Measurements from ENCODE around the gene AKAP13.

The AKAP13 gene

DNA sequence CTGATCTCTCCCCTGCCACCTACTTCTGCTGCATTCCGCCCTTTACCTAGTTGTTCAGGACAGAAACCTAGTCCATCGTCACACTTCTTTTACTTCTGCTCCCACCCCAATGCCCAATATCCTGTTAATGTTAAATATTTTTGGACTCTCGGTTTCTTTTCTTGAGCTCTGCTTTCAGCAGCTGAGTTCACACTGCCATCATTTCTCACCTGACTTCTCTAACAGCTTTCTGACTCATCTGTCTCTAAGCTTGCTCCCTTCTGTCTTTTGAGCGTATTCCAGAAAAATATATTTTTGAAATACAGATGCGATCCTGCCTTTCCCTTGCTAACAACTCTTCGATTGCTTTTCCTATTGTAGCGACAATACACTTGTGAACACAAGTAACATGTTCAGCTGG is 231.0 kb downstream of the AKAP13 start:
- TF ChIP-seq GATA2 (IDR thresholded peaks at IDR 0.05; ENCODE audit: low read depth, low read length) (no peak), GATA3 (IDR thresholded peaks at IDR 0.05; ENCODE audit: low read depth, low read length) (no peak)

DNA sequence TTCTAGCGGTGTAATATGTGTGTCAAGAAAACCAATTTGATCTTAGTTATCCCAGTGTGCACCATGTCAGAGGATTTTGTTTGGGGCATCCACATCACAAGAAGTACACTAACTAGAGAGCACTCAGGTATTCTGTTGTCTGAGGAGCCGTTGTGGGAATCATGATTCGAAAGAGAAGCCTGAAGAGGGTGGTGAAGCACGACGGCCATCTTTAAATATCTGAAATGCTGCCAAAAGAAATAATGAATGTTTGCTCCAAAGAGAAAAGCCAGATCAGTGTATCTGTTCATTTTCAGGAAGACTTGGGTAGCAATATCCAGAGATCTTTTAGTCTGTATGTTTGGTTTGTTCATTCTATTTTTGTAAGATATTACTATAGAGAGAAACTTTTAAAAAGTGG is 233.7 kb downstream of the AKAP13 start:
- TF ChIP-seq GATA3 (IDR thresholded peaks at IDR 0.05; ENCODE audit: low read depth, low read length) (no peak), GATA2 (IDR thresholded peaks at IDR 0.05; ENCODE audit: low read depth, low read length) (no peak)

DNA sequence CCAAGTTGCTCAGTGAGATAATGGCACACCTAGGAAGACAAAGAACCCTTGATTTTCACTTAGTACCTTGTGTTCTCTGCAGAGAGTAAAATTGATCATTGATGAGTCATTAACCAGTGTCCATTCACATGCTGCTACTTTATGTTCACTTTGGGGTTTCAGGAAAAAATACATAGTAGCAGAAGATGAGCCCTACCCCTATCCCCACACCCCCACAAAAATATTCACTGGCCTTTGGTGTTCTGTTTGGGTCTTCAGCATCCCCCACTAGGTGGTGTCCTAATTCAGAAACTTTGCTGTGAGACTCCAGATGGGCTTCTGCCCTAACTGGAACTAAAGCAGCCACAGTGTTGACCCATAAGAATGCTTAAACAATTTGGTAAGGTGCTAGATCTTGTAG is 235.5 kb downstream of the AKAP13 start:
- TF ChIP-seq GATA2 (IDR thresholded peaks at IDR 0.05; ENCODE audit: low read depth, low read length) (no peak), GATA3 (IDR thresholded peaks at IDR 0.05; ENCODE audit: low read depth, low read length) (no peak)

DNA sequence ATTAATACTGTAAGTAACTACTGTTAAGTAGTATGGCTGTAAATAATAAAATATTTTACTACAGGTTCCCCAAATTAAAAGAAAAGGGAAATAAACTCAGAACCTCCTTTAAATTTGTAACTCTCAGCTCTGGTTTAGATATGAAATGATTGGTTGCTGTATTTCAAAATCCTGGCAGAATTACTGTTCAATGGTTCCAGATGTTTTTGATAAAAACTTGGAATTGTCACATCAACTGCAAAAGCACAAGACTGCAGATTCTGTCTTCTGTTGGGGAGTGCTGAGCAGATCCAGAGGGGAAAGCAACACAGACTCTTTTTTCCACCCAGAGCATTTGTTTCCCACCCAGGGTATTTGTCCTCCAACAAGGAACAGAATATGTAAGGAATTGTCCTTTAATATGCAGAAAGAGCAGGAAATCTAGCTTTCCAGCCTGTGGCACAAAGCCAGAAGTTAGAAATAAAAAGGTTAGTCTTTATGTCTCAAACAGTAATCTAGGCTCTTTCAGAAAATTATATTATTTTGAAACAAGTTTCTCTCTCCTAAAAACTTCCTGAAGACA is 236.2 kb downstream of the AKAP13 start:
- TF ChIP-seq GATA3 (IDR thresholded peaks at IDR 0.05; ENCODE audit: low read depth, low read length) = no peak
- no peak for TF ChIP-seq GATA2 (IDR thresholded peaks at IDR 0.05; ENCODE audit: low read depth, low read length)

DNA sequence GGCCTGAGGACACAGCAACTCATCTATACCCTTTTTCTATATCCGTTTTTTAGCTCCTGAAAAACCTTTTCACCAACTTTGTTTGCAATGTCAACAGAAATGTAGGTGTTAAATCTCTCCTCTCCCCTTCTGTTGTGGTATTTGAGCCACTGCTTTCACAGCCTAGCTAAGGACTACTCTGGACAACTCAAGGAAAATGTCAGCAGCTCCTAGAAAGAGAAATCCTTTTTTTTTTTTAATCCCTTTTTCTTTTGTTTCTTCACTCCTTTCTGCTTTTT is 237.8 kb downstream of the AKAP13 start:
- TF ChIP-seq GATA2 (IDR thresholded peaks at IDR 0.05; ENCODE audit: low read depth, low read length) (no peak), GATA3 (IDR thresholded peaks at IDR 0.05; ENCODE audit: low read depth, low read length) (no peak)

DNA sequence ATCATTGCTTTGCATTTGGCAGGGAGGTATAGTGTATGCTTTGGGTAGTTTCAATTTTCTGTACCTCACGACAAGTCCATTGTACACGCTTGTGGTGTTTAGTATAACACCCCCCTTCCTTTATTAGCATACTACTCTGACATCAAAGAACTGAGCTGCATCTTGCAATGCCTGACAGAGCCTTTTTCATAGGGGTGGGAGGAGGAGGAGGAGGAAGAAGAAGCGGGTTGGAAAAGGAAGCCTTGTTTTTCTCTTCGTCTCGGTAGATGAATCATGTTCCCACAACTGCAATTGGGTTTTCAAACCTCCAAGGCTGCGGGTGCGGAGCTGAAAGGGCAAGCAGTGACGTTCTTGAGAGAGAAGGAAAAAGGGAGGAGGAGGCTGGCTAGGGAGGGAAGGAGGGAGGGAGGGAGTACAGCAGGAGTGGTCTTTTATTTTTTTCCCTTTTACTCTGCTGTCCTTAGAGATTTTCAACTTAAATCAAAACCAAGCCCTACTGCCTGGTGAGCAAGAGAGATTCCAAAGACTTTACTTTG is 238.6 kb downstream of the AKAP13 start:
- no peak for TF ChIP-seq GATA2 (IDR thresholded peaks at IDR 0.05; ENCODE audit: low read depth, low read length)
- TF ChIP-seq GATA3 (IDR thresholded peaks at IDR 0.05; ENCODE audit: low read depth, low read length) = no peak

DNA sequence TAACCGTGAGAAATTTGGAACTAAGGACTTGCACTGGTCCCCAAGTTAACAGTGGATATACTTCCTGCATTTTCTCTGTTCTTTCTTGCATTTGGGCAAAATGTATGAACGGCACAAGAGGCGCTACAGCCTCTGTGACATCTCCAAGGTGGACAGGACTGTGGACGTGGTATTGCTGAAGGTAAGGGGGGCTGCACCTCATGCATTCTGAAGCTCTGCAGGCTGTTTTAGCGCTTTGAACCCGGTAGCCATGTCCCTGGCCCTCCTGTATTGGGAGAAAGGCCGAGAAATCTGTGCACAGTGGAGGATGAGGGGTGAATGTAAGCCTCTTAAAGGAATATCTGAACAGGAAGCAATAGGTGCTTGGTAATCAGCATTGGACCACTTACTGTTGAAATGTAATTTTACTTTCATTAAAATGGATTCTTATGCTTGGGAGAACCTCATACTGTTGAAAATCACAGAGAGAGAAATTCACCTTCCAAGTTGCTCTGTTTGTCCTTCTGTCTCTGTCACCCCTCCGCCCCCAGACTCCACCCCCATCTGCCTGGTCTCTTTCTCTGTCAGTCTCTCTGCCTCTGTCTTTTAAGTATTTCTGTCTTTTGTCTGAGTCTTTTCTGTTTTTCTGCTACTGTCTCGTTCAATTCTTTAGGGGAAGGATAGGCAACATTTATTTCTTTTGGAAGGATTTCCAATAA is 239.7 kb downstream of the AKAP13 start:
- TF ChIP-seq GATA3 (IDR thresholded peaks at IDR 0.05; ENCODE audit: low read depth, low read length) (no peak), GATA2 (IDR thresholded peaks at IDR 0.05; ENCODE audit: low read depth, low read length) (no peak)

DNA sequence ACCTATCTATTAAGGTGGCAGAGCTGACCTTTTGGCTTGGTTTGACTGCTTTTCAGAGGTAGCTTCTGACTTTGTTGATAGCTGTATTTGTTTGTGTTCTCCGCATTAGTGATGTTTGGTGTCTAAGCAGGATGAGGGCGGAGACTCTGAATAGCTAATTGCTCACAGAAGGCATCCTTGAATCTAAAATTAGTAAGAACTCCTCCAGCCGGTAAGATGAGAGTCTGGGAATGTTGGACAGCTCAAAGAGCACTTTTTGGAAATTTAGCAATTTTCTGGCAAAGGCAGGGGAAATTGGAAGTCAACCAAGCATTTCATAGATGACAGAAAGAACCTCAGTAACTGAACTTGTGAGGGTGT is 240.3 kb downstream of the AKAP13 start:
- no peak for TF ChIP-seq GATA2 (IDR thresholded peaks at IDR 0.05; ENCODE audit: low read depth, low read length)
- no peak for TF ChIP-seq GATA3 (IDR thresholded peaks at IDR 0.05; ENCODE audit: low read depth, low read length)

DNA sequence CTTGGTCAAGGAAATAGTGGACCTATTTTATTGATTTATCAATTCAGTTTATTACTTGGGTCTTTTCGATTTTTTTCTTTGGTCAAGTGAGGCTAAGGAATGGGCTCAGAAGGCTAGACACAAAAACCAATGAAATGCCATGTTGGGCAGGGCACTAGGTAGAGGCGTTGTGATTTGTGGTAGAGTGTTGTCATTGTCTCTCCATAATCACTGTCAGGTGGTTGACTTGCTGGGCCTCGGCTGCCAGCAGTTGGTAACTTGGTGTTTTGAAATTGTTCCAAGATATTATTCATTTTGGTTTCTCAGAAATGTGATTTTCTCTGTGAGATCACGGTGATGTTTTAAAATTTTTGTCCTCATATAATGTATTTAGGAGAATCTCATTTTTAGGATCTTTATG is 240.7 kb downstream of the AKAP13 start:
- no peak for TF ChIP-seq GATA3 (IDR thresholded peaks at IDR 0.05; ENCODE audit: low read depth, low read length)
- TF ChIP-seq GATA2 (IDR thresholded peaks at IDR 0.05; ENCODE audit: low read depth, low read length) = no peak

DNA sequence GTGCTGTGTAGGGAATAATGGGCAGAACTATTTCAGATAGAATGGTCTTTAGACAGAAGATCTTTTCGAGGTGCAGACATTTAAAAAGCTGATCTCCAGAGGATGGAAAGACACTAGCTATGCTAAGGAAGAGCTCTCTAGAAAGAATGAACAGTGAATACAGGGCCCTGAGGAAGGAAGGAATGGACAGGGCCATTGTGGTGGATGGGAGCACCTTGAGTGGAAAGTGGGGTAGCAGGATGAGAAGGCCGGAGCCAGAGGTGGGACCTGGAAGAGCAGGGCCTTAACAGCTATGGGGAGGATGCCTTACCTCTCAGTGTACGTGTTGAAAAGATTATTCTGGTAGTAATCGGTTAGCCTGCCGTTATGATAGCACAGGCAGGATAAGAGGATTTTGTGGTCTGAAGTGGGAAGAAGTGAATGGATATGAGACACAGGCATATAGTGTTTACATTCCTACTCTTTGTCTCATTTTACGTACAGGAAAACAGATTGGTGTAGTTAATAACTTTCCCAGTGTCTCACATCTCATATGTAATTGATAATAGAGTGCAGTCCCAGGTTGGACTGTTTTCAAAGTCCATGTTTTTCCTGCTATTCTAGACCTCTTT is 241.9 kb downstream of the AKAP13 start:
- TF ChIP-seq GATA2 (IDR thresholded peaks at IDR 0.05; ENCODE audit: low read depth, low read length) (no peak), GATA3 (IDR thresholded peaks at IDR 0.05; ENCODE audit: low read depth, low read length) (no peak)

DNA sequence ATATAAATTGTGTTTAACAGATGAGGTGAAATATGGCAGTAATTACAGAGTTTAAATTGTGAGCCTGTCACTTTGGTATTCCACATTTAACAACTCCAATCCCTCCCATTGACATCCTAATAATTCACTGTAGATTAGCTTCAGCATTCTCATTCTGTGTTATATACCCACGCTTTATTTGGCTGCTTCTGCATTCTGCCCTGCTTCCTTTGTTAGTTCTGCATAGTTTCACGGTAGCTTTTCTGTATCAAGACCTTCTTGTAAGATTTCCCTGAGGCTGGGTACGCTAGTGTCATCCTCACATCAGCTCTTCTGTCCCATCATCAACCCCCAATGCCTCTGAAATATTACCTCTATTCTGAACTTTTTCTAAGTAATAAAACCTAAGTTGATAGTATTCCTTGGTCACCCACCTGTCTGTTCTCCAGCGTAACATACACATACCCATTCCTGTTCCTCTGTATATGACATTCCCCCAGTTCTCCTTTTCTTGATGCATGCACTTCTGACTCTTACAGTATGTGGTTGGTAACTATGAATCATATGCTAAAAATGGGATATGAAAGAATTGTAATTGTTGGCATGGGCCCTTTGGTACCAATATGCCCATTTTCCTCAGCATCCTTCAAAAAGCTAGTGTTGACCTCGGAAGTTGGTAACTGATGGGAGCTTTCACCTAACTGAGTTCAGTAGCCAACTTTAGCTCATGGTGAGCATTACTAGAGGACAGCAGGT is 243.1 kb downstream of the AKAP13 start:
- no peak for TF ChIP-seq GATA2 (IDR thresholded peaks at IDR 0.05; ENCODE audit: low read depth, low read length)
- TF ChIP-seq GATA3 (IDR thresholded peaks at IDR 0.05; ENCODE audit: low read depth, low read length) = no peak

DNA sequence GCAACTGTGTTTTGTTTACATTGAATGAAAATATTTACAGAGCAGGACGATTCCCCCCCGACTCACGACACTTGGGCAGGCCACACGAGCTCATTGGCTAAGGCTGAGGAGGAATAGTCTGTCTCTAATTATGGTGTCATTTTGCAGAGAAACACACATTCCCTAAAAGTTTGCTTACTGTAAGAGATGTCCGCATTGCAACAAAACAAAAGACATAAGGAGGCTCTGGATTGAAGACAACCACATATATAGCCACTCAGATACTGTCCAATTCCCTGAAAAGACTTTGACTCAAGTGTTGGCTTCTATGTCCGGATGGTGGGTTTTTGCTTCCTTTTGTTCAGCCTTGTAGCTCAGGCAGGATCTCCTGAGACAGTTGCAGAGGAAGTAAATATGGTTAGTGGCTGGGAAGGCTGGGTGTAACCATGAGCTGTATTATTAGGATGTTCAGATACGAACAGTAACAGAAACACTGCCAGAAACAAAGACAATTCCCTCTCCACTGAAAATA is 243.9 kb downstream of the AKAP13 start:
- TF ChIP-seq GATA2 (IDR thresholded peaks at IDR 0.05; ENCODE audit: low read depth, low read length) (no peak), GATA3 (IDR thresholded peaks at IDR 0.05; ENCODE audit: low read depth, low read length) (no peak)

DNA sequence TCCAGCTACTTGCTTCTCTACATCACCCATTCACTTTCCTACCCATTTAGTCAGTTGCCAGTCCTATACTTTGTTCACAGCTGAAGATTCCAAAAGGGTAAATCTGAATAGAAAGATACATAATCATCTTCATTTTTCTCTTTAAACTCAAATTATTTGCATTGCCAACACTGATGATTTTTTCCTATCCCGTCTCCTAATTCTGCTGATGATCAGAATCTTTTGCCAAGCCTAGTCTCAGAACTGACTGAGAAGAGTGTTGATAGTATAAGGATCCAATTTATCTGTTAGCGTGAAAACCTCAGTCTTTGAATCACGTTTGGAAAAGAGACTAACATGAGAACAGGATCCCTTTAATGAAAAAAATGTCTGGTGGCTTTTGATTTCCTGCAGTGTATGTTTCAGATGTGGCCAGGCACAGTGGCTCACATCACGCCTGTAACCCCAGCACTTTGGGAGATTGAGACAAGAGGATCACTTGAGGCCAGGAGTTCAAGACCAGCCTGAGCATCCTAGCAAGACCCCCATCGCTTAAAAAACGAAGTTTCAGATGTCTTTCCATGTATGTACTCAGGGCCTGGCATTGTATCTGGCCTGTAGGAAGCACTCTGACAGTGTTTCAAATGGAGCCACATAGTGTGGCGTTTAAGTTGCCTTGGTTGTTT is 244.9 kb downstream of the AKAP13 start:
- TF ChIP-seq GATA3 (IDR thresholded peaks at IDR 0.05; ENCODE audit: low read depth, low read length) (no peak), GATA2 (IDR thresholded peaks at IDR 0.05; ENCODE audit: low read depth, low read length) (no peak)

DNA sequence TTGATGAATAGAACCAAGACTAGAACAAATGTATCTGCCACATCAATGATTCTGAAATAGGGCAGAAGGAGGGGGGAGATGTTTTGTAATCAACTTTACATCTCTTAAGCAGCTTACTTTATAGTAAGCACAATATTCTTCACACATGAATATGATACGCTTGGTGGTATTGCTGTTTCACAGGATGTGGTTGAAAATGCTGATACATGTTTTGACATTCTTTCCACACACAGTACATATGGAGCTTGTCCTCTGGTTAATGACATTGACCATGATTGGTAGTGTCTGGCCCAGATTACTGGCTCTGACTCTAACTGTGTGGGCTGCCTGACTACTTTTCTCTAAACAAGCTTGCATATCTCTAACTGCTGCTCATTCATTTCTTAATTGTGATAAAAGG is 245.5 kb downstream of the AKAP13 start:
- TF ChIP-seq GATA3 (IDR thresholded peaks at IDR 0.05; ENCODE audit: low read depth, low read length) = no peak
- TF ChIP-seq GATA2 (IDR thresholded peaks at IDR 0.05; ENCODE audit: low read depth, low read length) = no peak
